ENCODE measurements around the gene ZC3HAV1.
"Not testable (repeated sequence)": the region's sequence is repeated elsewhere in the genome, so short reads cannot be mapped to it uniquely, and the experiment has no call there.

The ZC3HAV1 gene

DNA sequence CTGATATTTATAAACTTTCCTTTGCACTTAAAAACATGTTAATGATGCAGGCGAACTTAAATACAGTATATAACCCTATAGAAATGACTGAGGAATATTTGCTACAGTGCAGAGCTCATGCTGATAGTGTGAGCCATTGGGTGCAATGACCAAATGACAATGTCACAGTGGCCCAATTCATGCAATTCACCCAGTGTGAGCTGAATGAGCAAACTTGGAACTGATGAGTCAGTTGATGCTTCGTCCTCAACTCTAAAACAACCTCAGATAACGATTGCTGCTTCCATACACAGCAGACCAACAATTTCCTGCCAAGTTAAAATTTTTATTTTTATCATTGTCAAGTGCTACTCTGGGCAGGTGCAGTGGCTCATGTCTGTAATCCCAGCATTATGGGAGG lies 61.5 kb downstream of the ZC3HAV1 start:
- peak; percentile 29 for DNase-seq

DNA sequence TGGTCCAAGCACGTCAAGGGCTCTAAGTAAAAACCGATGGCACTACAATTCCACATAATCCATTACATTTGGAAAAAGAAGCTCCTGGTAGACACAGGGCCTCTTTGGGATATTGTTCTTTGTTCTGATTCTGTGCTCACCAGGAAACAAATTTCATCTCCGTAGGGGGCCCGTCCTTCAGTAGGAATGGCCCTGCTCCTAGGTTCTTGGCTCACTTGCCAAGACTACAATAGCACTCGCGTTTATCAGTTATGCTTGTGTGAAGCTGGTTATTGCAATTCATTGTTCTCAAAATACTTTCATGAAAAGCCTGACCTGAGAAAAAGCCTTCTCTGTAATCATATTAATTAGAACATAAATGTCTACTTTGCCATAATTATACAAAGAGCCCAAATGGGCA lies 63.4 kb downstream of the ZC3HAV1 start:
- DNase-seq: no peak

DNA sequence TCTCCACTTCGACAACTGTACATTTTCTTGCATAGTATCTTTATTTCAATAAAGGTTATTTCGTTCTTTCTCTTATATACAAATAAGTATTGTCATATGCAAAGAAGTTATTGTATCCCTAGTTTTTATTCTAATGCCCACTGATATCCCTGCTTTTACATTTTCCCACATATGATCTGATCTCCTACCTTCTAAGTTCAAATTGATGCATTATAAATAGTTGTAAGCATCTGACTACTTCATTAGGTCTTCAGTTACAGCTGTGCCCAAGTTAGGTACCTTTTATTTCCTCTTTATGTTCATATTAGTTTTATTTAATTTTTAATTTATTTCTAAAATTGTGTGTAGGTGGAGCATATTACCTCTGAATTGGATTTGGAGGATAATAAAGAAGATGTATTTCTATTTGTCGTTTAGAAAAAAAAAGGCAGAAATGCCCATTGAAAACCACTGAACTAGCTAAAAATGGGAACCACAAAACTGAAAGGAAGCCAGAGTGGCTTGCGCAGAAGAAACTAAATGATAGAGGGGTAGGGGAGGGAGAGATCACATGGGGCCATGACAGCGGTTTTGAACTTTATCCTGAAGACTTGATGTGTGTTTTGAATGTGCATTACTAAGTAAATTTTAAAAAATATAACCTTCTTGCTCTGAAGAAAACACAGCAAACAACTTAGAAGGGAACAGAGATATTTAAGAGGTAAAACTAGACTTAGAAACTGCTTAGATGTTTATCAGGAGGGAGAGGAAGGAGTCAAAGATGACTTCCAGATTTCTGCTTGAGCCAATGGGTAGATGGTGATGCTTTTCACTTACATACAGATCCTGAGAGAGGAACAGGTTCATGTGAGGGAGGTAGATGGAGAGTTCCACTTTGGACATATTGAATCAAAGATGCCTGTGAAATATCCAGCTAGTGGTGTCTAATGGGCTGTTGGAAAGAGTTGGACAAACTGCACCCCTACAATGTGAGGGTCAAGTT lies 64.4 kb downstream of the ZC3HAV1 start:
- no peak for DNase-seq

DNA sequence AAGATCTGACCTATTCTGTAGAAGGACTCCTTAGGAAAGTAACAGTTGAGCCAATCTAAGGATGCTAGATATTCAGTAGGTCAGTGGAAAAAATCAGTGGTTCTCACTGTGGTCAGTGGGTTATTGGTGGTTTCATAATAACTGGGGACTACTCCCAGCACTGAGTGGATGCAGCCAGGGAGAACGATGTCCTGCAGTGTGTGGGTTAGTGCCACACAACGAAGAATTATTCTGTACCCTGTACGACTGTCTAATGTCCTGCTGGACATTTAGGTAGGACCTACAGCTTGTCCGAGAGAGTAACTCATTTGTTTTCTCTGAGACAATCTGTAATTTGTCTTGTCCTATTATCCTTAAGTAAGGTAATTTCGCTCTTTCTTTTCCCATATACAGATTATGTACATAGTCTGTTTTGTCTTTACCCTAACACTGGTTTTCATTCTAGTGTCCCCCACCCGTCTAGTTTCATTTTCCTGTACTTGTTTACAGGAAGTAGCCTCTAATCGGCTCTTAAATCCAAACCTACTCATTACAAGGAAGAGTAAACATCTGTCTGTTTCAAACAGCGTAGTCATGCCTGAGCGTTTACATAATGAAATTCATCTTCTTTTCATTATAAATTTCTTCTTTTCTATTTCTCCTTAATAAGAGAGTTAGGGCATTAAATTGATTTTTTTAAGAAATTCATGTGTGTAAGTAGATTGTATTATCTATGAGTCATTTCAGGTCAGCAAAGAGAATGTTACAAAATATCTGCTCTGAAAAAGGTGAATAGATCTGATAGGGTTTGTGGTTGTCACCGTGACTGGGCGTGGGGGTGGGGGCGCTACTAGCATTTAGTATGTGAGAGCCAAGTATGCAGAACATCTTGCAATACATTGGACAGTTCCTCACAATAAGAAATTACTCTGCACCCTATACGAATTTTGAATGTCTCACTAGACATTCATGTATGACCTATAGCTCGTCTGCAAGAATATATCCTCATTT lies 65.4 kb downstream of the ZC3HAV1 start:
- peak; percentile 82 for DNase-seq

DNA sequence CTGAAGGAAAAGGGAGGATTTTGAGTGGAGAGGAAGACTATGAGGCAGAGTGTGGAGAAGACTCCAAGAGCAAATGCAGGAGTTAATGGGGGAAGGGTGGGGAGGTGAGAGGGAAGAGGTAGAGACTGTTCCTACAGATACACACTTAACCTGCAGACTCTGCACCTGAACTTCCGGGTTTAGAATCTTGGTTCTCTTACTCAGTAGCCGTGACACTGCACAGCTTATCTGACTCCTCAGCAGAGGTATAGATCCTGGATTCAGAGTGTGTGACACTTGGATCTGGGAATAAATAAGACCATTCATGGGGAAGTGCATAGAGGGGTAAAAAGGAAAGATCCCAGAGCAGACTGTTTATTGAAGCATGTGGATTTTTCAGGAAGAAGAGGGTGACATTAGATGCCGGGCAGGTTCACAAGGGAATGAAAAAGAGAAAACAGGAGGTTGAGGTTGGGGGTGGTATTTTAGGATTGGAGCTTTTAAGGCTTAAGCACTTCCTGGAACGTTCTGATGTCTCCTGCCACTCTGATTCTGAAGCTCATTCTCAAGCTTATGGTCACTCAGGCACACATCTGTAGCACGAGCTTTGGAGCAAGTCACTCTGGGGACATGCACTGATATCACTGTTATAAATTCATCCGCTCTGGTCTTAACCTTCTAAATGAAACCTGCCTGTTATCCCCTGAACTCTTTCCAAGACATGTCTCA lies 68.0 kb downstream of the ZC3HAV1 start:
- DNase-seq: no peak

DNA sequence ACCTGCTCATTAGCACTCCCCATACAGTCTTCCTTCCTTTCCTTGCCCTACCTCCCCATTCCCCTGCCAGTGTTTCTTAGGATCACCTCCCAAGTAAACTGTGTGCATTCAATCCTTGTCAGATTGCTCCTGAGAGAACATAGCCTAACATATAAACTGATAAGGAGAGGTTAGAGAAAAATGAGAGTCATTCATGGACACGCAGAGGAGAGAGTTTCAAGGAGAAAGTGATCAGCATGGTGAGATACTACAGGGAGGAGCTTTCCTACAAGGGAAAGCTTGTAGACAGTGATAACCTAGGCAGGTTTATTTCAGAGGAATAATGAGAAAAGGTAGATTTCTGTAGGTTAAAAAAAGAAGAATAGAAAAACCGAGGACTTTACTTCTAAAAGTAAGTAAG lies 70.8 kb downstream of the ZC3HAV1 start:
- DNase-seq: no peak

DNA sequence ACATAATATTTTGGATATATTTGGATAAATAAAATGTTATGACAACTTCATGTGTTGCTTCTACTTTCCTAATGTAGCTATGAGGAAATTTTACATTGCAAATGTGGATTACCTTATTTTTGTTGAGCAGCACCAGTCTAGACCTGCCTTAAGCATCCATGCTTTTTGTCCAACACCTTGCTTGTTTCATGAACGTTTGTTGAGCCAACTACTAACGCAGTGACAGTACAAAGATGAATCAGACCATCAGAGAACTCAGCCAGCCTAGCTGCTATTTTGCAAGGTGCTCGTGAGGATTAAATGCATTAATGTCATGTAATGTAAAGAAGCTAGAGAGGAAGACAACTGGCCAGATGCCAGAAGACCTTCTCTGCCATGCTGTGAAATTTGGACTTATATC lies 72.6 kb downstream of the ZC3HAV1 start:
- no peak for DNase-seq

DNA sequence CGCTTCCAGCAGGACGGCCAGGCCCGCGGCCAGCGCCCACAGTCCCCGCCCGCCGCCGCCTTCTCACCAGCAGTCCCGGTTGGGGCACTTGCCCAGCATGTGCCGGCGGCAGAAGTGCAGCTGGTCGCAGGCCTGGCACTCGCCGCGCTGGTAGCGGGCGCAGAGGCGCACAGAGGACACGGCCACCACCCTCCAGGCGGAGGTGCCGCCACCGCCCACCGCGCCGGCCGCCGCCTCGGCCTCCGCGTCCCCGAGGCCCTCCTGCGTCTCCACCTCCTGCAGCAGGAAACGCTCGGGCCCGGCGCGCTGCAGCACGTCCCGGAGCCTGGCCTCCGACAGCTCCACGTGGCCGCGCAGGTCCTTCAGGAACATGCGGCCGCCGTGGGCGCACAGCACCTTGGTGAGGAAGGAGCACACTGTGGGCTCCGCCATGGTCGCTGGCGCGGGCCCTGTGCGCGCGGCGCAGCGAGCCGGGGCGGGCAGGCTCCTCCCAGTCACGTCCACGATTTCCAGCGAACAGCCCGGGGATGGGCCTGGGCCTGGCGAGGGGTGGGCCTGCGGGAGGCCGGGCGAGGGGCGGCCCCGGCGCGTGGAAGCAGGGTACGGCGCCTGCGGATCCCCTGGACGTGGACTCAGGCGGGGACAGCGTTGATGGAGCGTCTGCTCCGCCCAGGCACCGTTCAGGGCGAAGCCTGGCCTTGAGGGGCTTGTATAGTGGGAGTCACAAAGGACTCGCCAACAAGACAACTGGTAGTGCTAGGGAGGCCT lies 73.8 kb downstream of the ZC3HAV1 start, which contains the start of gene ZC3HAV1L:
Gene ZC3HAV1L, minus strand, starts transcription at position 457 of the 768 bp plus-strand sequence. Its CDS starts 25 bp downstream, at position 432.
- peak; percentile 81 for DNase-seq

DNA sequence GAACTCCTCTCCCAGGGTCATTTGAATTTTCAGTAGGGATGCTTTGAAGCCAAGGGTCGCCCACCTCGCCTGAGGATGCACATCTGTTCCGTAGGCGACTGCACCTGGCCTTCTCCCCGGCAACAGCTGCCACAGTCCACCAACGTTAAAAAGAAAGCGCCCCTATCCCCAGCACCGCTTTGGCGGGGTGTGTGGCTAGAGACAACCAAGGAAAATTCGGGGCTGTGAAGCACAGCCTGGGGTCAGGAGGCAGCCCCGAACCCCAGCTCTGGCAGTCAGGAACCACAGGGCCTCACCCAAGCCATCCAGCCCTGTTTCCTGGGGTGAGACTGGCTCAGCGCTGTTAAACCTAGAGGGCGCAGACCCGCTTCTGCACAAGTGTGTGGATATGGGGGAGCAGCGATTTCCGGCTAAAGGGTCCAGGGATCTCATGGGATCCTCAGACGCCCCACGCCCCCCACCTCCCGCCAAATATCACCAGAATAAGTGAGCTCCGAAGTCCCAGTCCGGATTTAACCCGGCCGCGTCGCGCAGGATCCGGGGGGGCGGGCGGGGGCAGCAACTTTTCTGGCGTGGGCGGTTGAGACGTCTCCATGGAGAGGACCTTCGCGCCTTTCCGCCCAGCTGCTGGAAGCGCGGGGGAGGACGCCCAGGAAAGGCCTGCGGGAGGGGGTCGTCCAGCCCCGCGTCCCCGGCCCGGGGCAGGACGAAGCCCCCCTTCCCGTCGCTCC lies 74.5 kb downstream of the ZC3HAV1 start:
- DNase-seq: peak; percentile 55

DNA sequence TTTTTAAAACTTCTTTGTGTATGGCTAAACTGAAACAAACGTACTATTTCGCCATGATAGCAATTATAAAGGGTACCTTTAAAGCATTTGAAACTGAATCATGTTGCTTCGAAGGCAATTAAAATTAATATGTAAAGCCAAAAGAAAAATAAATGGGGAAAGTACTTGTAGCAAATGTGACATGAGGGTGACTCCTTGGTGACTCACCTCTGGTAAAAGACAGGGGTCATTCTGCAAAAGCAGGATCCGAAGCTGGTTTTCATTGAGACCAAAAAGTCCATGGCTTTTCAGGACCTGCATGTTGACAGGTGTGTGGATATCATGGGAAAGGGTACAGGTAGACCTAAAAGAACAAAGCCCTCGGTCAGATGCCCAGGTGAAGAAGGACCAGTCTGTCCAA lies 75.2 kb downstream of the ZC3HAV1 start:
- DNase-seq: no peak

DNA sequence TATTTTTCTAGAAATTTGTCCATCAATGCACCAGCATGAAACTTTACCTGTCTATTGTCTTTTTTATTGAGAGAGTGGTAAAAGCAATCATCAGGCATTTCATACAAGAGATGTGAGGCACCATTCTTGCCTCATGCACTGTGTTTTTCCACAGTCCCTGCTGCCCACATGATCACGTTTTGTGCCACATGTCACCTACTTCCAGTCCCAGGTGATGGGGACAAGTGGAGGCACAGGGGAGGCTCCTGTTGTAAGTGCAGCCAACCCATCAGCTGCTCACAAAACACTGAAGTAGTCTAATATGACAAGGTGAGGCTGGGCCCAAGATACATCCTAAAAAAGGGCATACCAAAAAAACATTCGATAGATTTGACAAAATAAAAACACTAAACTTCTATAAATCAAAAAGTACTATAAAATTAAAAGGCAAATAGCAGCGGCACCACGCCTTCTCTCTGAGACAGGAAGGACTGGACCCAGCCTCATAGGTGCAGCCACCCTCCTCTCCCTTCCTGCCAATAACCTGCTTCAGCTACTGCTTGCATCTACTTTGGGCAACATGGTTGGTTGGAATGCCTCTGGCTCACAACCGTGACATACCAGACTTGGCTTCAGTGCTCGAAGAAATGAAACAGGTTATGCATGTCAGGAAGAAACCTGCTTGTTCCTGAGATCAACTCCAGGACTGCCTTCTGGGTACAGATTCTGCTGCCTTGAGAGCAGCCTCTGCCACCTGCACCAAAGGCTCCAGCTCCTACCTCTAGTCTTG lies 76.0 kb downstream of the ZC3HAV1 start:
- no peak for DNase-seq

DNA sequence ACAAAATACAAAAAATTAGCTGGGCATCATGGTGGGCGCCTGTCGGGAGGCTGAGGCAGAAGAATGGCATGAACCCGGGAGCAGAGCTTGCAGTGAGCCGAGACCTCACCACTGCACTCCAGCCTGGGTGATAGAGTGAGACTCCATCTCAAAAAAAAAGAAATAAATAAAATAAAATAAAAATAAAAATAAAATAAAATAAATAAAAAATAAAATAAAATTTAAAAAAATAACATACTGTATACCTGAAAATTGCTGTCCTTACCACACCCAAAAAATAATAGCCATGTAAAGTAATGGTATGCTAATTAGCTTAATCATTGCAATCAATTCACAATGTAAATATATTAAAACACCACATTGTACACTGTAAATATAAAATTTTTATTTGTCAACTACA lies 77.0 kb downstream of the ZC3HAV1 start:
- no peak for DNase-seq

DNA sequence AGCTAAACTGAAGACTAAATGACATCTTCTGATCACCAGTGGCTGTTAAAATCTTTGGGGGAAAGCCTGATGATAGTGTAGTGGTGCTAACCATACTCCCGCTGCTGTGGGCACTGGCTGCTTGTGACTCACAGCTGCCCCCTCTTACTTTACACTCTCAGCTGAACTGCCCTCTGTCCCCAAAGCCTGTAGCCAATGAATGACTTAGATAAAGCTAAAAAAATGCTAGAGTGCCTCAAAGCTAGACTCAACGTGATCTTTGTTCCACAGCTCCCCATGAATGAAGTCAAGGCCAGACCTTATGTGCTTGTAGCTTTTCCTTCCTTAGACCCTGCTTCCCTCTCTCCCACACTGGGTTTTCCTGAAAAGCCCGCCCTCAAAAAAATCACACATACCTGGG lies 80.2 kb downstream of the ZC3HAV1 start:
- no peak for DNase-seq

DNA sequence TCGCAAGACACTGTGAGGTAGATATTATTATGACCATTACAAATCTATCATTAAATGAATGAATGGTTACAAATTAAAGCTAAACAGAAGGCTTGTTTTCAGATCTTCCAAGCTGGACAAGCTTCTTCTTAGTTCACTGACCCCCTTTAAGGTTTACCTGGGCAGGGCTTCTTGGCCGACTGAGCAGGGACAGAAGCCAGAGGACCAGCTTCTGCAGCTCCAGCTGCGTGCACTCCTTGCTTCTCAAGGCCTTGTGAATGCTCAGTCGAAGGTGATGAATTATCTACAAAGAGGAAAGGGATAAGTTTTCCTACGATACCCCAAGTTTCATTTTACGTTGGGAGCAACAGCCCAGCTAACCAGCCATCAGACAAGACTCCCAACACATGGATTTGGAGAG lies 83.0 kb downstream of the ZC3HAV1 start:
- DNase-seq: no peak

DNA sequence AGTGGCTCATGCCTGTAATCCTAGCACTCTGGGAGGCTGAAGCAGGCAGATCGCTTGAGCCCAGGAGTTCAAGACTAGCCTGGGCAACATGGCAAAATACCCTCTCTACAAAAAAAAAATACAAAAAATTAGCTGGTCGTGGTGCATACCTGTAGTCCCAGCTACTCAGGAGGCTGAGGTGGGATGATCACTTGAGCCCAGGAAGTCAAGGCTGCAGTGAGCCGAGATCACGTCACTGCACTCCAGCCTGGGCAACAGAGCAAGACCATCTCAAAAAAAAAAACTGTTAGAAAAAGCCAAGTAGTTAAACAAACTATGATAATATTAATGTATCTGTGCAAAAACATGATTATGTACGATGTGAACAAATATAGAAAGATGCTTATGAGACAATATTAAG lies 83.7 kb downstream of the ZC3HAV1 start:
- DNase-seq: not testable (repeated sequence)

DNA sequence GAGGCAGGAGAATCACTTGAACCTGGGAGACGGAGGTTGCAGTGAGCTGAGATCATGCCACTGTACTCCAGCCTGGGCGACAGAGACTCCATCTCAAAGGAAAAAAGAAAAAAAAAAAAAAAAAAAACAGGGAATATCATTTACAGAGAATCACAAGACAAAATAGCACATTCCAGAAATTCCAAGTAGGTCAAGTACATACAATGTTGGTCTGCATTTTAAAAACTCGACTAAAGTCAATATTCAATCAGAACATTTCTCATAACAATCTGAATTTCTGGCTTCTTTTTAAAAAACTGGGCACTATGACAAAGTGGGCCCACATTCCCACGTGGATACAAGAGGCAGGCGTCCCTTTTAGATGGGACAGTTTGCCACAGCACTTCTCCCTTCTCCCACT lies 86.4 kb downstream of the ZC3HAV1 start:
- DNase-seq: no peak

DNA sequence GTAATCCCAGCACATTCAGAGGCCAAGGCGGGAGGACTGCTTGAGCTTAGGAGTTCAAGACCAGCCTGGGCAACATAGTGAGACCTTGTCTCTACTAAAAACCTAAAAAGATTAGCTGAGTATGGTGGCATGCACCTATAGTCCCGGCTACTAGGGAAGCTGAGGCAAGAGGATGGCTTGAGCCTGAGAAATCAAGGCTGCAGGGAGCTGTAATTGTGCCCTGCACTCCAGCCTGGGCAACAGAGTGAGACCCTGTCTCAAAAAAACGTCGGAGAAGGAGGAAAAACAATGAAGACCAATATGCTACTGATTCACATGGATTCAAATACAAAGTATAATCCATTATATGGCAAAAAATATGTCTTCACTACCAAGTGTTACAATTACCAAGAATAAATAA lies 87.2 kb downstream of the ZC3HAV1 start:
- no peak for DNase-seq

DNA sequence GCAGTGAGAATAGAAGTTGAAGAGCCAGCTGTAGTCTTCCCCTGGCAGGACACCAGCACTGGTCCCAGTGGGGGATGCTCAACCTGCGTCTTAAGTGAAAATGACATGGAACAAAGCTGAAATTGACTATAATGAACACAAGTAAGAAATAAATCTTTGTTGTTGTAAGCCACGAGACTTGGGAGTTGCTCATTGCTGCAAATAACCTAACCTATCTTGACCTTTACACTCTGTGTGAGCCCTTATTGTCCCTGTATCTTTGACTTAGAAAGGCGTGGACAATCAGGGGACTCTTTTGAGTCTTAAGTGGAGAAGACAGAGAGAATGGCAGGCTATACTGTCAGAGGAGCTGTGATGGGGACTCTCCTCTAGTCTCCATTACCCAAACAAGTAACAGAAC lies 90.6 kb downstream of the ZC3HAV1 start:
- DNase-seq: no peak

DNA sequence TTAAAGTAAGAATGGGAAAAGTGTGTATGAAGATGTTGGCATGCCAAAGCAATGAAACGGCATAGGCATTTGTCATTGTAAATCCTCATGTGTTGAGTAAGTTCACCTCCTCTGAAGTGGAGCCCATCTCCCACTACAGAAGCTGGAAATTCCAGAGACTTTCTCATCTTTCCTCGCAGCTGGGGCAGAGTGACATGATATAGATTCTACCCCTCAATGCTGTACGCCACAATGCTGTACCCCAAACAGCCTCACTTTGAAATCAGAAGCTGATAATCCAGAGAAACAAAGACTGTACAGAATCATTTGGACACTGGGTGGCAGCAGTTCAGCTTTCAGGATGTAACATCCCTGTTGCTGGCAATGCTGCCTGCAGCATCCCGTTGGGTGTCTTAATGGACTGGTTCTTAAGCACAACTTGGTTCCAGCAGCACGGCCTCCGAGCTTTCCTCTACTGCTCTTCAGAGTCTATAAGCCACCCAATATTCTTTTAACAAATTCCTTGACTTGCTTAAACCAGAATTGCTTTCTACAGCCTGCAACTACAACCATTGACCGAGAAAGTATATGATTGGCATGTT lies 92.5 kb downstream of the ZC3HAV1 start:
- peak; percentile 68 for DNase-seq

DNA sequence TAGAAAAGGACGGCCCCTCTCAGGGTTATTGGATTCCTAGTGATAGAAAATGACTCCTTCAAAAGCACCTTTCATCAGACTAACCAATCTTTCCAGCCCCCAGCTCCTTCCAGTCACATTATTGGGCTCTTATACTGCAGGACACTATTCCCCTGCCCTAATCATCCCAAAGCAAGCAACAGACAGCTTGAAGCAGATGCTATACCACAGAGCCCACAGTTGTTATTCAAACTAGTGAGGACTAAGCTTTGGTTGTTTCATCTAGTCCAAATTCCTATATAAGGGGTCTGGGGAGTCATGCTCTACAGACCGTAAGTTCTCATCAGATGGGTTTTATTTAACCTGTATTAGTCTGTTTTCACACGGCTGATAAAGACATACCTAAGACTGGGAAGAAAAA lies 98.1 kb downstream of the ZC3HAV1 start:
- DNase-seq: no peak

Data from activated CD4-positive, alpha-beta T cell treated with anti-CD3 and anti-CD28 coated beads for 48 hours (primary cell).